CD4-positive, alpha-beta T cell treated with Interleukin-17A for 4 hours (primary cell): ENCODE results near the gene APP.

ENCODE experiments used
- DNase-seq: peaks from one replicate; pipeline ENCODE4 v3.0.0-alpha.2; 2020; ENCODE audit warnings: mixed read lengths

APP gene

GRCh38 chr21:25857308-25858074 is 313.1 kb downstream of the APP start:
- DNase-seq: no peak

DNA sequence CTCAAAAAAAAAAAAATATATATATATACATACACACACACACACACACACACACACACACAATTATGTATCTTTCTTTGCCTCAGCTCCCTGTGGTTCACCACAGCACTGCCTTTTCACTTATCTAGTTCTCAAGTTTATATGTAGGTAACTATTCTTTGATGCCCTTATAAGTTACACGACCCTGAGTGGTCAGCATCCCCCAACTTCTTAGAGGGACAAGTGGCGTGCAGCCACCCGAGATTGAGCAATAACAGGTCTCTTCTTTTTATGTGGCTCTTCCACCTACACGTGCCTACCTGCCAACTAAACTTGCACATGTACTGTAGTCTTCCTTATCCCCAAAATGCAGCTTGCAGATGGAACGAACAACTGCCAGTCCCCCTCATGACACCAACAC is 315.0 kb downstream of the APP start:
- DNase-seq: no peak

GRCh38 chr21:25850126-25850842 is 320.3 kb downstream of the APP start:
- no peak for DNase-seq

DNA sequence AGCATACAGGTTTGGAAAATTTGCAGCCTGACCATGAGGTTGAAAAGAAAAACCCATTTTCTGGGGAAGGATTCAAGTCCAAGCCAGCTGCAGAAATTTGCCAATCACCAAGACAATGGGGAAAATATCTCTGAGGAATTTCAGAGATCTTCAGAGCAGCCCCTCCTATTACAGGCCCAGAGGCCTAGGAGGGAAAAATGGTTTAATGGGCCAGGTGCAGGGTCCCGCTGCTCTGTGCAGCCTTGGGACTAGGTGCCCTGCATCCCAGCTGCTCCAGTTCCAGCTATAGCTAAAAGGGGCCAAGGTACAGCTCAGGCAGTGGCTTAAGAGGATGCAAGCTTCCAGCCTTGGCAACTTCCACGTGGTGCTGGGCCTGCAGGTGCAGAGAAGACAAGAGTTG is 322.3 kb downstream of the APP start:
- DNase-seq: no peak

DNA sequence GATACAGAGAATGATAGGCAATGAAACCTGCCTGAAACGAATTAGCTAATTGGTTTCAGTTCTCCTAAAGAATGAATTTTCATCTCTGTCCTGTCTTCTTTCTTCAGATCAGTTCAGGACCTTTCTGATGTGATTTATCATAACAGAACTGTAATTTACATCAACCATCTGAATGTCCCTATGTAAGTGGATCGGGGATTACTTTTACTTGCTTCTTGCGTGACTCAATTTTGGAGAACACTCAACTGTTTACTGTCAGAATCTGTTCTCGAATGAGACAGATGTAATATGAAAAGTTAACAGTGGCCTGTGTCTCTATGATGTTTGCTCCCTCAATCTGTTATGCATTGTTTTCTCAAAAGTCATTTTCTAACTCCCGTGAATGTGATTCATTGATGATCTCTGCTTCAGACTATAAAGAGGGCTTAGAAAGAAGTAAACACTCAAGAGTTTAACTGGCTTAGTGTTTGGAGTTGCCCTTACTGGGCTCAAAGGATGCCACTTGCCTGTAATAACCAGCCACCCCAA is 324.8 kb downstream of the APP start:
- DNase-seq: no peak

- DNase-seq: no peak
These were observed 327.6 kb downstream of the APP start for GRCh38 chr21:25842925-25843324.

DNA sequence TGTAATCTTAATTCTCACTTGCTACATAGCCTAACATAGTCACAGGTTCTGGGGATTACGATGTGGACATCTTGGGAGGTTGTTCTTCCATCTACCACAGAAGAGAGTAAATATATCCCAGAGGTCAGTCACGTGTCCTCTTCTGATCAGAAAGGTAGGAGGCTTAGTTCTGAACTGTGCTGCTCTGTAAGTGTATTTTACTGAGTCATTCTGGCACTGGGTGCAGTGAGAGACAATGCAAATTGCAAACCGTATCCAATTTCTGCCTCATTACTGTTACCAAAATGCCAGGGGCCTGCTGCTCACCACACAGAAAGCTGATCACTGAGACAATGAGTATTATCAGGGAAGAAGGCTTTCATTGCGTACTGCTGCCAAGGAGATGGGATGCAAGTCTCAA is 331.8 kb downstream of the APP start:
- DNase-seq: no peak

GRCh38 chr21:25837533-25838265 is 332.9 kb downstream of the APP start:
- DNase-seq: no peak

GRCh38 chr21:25836396-25836795 is 334.2 kb downstream of the APP start:
- no peak for DNase-seq

- no peak for DNase-seq
These were observed 336.2 kb downstream of the APP start for GRCh38 chr21:25834381-25834780.

DNA sequence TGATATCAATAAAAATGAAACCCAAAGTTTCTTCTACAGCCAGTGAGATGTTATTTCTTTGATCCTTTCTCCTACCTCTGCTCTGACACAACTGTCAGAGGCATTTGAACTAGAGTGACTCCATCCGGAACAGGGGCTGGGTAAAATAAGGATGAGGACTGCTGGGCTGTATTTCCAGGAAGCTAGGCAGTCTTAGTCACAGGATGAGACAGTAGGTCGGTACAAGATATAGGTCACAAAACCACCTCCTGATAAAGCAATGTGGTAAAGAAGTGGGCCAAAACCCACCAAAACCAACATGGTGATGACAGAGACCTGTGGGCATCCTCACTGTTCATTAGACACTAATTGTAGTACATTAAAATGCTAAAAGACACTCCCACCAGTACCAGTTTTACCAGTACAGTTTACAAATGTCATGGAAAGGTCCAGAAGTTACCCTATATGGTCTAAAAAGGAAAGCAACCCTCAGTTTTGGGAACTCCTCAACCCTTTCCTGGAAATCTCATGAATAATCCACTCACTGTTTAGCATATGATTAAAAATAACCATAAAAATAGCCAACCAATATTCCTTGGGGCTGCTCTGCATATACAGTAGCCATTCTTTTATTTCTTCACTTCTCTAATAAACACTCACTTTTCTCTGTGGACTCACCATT is 339.1 kb downstream of the APP start:
- DNase-seq: no peak
